Activated CD4-positive, alpha-beta T cell treated with anti-CD3 and anti-CD28 coated beads for 48 hours (primary cell): Measurements from ENCODE around the gene HINFP.
"Not testable (repeated sequence)": the region's sequence is repeated elsewhere in the genome, so short reads cannot be mapped to it uniquely, and the experiment has no call there.

Experiments used
- DNase-seq: peaks from one replicate; pipeline ENCODE4 v3.0.0-alpha.2; 2020

HINFP gene

DNA sequence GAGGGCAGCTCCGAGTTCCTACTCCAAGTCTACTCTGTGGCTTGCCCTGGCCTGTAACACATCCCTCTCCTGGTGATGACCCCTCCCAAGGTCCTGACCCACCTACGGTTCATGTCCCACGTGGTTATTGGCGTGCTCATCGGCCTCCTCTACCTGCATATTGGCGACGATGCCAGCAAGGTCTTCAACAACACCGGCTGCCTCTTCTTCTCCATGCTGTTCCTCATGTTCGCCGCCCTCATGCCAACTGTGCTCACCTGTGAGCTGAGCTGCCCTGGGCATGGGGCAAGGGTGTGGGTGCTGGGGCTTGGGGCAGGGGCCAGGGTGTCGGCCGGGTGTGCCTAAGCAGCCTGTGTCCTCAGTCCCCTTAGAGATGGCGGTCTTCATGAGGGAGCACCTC lies 37.1 kb downstream of the HINFP start:
- no peak for DNase-seq

DNA sequence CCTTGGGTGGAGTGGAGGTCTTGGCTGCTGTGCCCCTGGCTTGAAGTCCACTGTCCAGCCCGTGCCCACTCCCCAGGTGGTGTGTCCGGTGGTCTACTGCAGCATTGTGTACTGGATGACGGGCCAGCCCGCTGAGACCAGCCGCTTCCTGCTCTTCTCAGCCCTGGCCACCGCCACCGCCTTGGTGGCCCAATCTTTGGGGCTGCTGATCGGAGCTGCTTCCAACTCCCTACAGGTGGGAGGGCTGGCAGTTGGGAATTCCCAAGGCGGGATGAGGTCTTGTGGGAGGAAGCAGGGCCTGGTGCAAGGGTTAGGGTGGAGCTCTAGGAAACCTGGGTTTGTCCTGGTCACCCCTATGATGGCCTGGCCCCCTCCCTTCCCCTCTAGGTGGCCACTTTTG lies 38.8 kb downstream of the HINFP start:
- no peak for DNase-seq

GRCh38 chr11:119161871-119162270 lies 40.5 kb downstream of the HINFP start:
- DNase-seq = no peak

DNA sequence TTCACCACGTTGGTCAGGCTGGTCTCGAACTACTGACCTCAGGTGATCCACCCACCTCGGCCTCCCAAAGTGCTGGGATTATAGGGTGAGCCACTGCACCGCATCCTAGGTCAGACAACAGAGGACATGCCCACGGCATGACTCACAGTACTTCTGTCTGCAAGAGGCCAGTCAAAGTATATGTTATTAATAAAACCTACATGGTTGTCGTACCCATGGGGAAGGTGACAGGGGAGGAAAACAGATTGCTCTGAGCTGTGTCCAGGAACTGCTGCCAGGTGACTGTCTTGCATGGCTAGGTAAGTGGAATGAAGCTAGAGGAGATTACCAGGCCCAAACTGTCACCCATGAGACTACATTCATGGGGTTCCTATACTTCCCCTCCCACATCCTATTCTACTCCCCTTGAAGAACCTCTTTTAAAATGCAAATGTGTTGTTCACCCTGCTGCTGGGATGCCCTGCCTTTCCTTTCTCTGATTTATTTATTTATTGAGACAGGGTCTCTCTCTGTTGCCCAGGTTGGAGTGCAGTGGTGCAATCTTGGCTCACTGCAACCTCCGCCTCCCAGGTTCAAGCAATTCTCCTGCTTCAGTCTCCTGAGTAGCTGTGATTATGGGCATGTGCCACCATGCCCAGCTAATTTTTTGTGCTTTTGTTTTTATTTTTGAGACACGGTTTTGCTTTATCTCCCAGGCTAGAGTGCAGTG lies 45.1 kb downstream of the HINFP start:
- DNase-seq = no peak

DNA sequence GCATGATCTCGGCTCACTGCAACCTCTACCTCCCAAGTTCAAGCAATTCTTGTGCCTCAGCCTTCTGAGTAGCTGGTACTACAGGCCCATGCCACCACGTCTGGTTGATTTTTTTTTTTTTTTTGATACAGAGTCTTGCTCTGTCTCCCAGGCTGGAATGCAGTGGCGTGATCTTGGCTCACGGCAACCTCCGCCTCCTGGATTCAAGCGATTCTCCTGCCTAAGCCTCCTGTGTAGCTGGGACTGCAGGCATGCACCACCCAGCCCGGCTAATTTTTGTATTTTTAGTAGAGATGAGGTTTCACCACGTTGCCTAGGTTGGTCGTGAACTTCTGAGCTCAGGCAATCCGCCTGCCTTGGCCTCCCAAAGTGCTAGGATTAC lies 45.7 kb downstream of the HINFP start:
- DNase-seq = not testable (repeated sequence)

GRCh38 chr11:119167933-119168332 lies 46.6 kb downstream of the HINFP start:
- DNase-seq = peak; percentile 25

DNA sequence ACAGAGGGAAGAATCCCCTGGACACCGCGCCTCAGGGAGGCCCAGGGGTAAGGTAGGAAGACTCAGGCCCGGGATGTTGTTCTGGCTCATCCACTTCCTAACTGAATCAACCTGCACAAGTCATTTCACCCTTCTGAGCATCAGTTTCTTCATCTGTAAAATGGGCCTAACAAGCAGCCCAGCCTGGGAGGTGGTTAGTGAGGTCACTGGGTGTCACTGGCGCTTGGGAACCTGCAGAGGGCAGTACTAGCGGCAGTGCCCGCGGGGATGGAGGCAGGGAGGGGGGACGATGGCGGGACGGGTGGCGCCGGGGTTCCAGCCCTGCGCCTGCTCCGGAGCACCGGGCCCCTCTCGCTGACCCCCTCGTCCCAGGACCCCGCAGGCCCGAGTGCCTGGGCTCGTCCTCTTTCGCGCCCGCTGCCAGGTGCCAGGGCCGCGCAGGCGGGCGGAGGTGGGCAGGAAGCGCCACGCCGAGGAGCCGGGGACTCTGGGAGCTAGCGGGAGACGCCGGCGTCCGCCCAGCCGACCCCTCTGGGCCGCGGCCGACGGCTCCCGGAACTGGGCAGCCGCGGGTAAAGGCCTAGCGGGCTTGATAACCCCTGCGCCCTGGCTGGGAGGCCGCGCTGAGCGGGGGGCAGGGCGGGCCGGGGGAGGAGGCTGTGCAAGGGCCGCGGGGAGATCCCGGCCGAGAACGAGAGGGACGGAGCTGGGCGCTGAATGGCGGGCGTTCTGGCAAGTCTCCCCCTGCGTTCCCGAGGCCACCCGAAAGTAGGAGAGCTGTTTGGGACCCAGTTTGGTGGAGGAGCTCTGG lies 47.3 kb downstream of the HINFP start, which contains the start of gene NLRX1:
TSS of gene NLRX1 (plus strand) at position 255 of the 811 bp plus-strand sequence. CDS start 2,679 bp downstream, outside the sequence.
- DNase-seq = peak; percentile 91

GRCh38 chr11:119169282-119169719 lies 47.9 kb downstream of the HINFP start:
- DNase-seq = peak; percentile 72

DNA sequence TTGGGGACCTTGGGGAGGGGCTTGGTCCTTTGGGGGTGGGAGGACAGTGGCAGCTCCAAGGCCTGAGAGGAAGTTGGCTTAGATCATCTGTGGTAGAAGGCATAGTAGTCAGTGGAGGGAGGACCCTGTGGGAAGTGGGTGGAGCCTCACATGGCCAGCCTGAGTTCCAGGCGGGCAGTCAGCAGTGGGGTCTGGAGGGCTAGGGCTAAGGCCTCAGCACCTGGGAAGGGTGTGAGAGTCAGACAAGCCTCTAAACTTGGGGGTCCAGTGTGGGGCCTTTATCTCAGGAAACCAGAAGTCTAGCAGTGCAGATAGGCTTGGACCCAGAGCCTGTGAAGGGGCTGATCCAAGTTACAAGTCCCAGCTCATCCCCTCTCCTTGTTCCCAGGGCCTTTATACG lies 51.1 kb downstream of the HINFP start:
- no peak for DNase-seq

DNA sequence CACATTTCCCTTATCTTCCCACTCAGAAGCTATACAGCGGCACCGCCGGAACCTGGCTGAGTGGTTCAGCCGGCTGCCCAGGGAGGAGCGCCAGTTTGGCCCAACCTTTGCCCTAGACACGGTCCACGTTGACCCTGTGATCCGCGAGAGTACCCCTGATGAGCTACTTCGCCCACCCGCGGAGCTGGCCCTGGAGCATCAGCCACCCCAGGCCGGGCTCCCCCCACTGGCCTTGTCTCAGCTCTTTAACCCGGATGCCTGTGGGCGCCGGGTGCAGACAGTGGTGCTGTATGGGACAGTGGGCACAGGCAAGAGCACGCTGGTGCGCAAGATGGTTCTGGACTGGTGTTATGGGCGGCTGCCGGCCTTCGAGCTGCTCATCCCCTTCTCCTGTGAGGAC lies 52.1 kb downstream of the HINFP start:
- no peak for DNase-seq

GRCh38 chr11:119175493-119176077 lies 54.2 kb downstream of the HINFP start:
- no peak for DNase-seq

GRCh38 chr11:119178166-119178680 lies 56.8 kb downstream of the HINFP start:
- no peak for DNase-seq

- no peak for DNase-seq
These were observed 58.0 kb downstream of the HINFP start for GRCh38 chr11:119179342-119179741.

DNA sequence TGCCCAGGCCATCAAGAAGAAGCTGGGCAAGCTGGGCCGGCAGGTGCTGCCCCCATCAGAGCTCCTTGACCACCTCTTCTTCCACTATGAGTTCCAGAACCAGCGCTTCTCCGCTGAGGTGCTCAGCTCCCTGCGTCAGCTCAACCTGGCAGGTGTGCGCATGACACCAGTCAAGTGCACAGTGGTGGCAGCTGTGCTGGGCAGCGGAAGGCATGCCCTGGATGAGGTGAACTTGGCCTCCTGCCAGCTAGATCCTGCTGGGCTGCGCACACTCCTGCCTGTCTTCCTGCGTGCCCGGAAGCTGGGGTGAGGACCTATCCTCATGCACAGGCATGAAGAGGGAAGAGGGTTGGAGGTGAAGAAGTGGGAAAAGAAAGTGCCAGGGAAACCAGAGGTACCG lies 58.6 kb downstream of the HINFP start:
- DNase-seq = no peak

DNA sequence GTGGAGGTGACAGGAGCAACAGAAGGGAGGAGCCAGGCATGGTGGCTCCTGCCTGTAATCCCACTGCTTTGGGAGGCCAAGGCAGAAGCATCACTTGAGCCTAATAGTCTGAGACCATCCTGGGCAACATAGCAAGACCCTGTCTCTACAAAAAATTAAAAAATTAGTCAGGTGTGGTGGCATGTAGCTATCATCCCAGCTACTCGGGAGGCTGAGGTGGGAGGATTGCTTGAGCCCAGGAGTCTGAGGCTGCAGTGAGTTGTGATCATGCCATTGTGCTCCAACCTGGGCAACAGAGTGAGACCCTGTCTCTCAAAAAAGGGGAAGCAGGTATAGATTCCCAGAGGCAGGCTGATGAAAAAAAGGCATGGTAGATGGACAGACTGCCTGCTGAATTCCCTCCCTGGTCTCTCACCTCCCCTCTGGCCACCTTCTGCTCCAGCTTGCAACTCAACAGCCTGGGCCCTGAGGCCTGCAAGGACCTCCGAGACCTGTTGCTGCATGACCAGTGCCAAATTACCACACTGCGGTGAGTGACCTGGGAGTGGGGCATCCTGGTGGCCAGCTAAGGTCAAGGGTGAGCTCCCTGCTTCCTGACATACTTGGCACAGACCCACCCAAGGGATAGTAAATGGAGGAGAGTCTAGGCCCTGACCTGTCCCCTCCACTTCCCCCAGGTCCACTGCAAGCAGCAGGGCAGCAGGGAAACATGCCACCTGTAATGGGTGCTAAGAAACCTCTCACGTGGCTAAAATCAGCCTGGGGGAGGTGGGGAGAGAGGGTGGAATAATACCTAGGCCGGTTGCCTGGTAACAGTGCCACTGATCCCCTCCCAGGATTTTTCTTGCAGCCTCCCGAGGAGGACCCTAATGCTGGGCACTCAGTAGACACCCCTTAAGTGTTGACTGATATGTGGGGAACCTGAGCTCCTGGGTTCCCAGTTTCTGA lies 59.6 kb downstream of the HINFP start:
- DNase-seq = no peak

DNA sequence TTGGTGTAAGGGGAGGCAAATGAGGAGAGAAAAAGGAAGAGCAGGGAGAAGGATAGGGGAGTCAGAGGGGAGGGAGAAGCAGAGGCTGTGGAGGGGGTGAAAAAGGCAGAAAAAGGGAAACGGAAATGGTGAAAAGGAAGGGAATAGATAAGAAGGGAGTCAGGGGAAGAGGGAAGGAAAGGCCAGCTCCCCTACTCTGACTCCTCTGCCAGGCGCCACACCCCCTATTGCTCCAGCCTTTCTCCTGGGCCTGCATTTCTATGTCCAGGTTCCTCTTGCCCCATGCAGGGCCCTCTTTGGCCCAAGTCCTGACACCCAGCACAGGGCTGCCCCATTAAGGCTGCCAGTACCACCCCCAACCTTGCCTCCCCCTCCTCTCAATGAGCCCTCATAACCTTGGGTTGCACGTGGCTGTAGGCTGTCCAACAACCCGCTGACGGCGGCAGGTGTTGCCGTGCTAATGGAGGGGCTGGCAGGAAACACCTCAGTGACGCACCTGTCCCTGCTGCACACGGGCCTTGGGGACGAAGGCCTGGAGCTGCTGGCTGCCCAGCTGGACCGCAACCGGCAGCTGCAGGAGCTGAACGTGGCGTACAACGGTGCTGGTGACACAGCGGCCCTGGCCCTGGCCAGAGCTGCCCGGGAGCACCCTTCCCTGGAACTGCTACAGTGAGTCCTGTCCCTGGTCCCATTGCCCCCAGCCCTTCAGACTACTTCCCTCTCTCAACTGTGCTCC lies 60.5 kb downstream of the HINFP start:
- DNase-seq = no peak

- not testable (repeated sequence) for DNase-seq
These were observed 63.0 kb downstream of the HINFP start for GRCh38 chr11:119184399-119184798.
